GM21619 (cell line): Measurements from ENCODE around the gene ERBB3.
"Not testable (repeated sequence)": the region's sequence is repeated elsewhere in the genome, so short reads cannot be mapped to it uniquely, and the experiment has no call there.

Source experiments
- ATAC-seq: cut with Tn5 transposase; IDR thresholded peaks from one replicate; pipeline ENCODE4 v1.9.1; 2021; ENCODE audit not compliant: unreplicated experiment

Gene ERBB3

GRCh38 chr12:56079723-56080555 is at the start of gene ERBB3:
TSS of gene ERBB3 (plus strand) at chr12:56080165. CDS start at chr12:56080301, 136 bp downstream.
- ATAC-seq: peak; percentile 37

- ATAC-seq: no peak
Observed at GRCh38 chr12:56031987-56032386, 48.0 kb upstream of the ERBB3 start.

- ATAC-seq: no peak
Observed at GRCh38 chr12:56034586-56035332, 45.2 kb upstream of the ERBB3 start.

- no peak for ATAC-seq
Observed at GRCh38 chr12:56037161-56037560, 42.8 kb upstream of the ERBB3 start.

GRCh38 chr12:56038022-56038655 is 41.8 kb upstream of the ERBB3 start:
- ATAC-seq: no peak

GRCh38 chr12:56040151-56040550 is 39.8 kb upstream of the ERBB3 start:
- no peak for ATAC-seq

- no peak for ATAC-seq
Observed at GRCh38 chr12:56040963-56041551, 38.9 kb upstream of the ERBB3 start.

- peak; percentile 91 for ATAC-seq
Observed at GRCh38 chr12:56041552-56042429, 38.2 kb upstream of the ERBB3 start, which contains the start of gene RPS26. TSS of gene RPS26 (plus strand) at chr12:56041918. CDS start at chr12:56042167, 249 bp downstream.

GRCh38 chr12:56042430-56042813 is 37.5 kb upstream of the ERBB3 start:
- ATAC-seq: not testable (repeated sequence)

- no peak for ATAC-seq
Observed at GRCh38 chr12:56042843-56043242, 37.1 kb upstream of the ERBB3 start.

GRCh38 chr12:56046027-56046780 is 33.8 kb upstream of the ERBB3 start:
- no peak for ATAC-seq

GRCh38 chr12:56053407-56053893 is 26.5 kb upstream of the ERBB3 start:
- no peak for ATAC-seq

GRCh38 chr12:56059964-56060363 is 20.0 kb upstream of the ERBB3 start:
- not testable (repeated sequence) for ATAC-seq

GRCh38 chr12:56061982-56062381 is 18.0 kb upstream of the ERBB3 start:
- ATAC-seq: no peak

GRCh38 chr12:56062996-56063395 is 17.0 kb upstream of the ERBB3 start:
- ATAC-seq: no peak

GRCh38 chr12:56071648-56072047 is 8.3 kb upstream of the ERBB3 start:
- no peak for ATAC-seq

GRCh38 chr12:56074396-56074795 is 5.6 kb upstream of the ERBB3 start:
- no peak for ATAC-seq

GRCh38 chr12:56077966-56078365 is 2.0 kb upstream of the ERBB3 start:
- not testable (repeated sequence) for ATAC-seq

GRCh38 chr12:56078427-56078826 is 1.5 kb upstream of the ERBB3 start:
- ATAC-seq: no peak
